H4 (cell line): Measurements from ENCODE around the gene TRERF1. TPM values are rescaled to one million over a fixed set of nuclear protein-coding genes. Genes with fewer than 3 reads are reported as not detected.
A peak's percentile ranks its signal among the peaks of the same experiment; 100 is the strongest.

Source experiments
- DNase-seq: peaks from one replicate; pipeline ENCODE4 v3.0.0-alpha.2; 2015; ENCODE audit warnings: low spot score
- total RNA-seq: library from RNA; depleted of rRNA; stranded (reverse); fragments of >200 nt; shearing (Covaris generic); gene quantifications from 2 replicates; pipeline ENCODE4 v1.2.3, GENCODE V29; 2014

TRERF1 gene
- total RNA-seq, 1 experiment from 2014 or later: 5.2 TPM

DNA sequence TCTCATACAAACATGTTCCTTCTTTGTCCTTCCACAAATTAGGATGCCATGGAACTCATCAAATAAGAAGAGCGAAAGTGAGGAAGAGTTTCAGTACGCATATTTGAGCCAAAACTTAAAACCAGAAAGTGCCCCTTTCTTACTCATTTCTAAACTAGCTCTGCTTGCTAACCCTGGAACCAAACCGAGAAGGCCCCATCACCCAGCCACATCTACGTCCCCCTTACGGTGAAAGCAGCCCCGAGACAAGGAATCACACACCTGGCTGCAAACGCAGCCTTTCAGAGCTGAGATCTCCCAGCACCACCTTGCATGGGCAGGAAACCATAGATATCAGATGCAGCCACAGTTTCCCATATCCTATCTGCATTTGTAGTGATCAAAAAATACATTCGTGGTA, 28.5 kb downstream of the TRERF1 start:
- no peak for DNase-seq

DNA sequence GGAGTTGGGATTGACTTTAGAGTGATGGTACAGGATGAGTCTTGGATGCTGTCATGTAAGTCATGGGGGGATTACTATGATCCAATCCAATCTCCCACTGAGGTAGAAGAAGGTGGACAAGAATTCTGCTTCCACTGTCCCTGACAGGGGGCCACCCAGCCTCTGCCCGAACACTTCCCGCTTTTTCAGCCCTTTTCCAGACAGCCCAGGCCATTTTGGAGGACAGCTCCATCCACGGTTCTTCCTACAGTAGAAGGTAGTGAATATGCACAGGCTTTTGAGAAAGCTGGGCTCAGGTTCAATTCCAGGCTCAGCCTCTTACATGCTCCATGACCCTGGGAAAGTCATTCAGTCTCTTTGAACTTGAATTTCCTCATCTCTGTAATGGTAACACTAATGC, 31.0 kb downstream of the TRERF1 start:
- DNase-seq: no peak

GRCh38 chr6:42419490-42420280, 32.0 kb downstream of the TRERF1 start:
- no peak for DNase-seq

GRCh38 chr6:42418724-42419123, 33.0 kb downstream of the TRERF1 start:
- no peak for DNase-seq

GRCh38 chr6:42417641-42418112, 34.0 kb downstream of the TRERF1 start:
- DNase-seq: peak; percentile 88

DNA sequence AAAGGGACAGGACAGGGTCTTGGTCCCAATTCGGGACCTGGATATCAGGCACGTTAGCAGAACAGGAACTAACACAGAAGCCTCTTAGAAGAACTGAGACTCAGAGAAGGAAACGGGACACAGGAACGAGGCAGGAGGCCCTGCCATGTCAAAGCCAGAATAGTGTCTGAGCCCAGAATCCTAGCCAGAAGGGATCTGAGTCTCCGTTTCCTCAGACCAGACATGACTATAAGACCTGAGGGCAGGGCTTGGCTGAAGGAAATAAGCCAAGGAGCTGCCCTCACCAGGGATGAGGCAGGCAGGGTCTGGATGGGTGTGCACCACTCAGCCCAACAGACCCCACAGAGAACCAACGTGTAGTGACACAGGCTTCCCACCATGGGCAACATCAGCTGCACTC, 40.3 kb downstream of the TRERF1 start:
- DNase-seq: no peak

GRCh38 chr6:42410861-42411260, 40.9 kb downstream of the TRERF1 start:
- no peak for DNase-seq

GRCh38 chr6:42409581-42409980, 42.1 kb downstream of the TRERF1 start:
- DNase-seq: no peak

DNA sequence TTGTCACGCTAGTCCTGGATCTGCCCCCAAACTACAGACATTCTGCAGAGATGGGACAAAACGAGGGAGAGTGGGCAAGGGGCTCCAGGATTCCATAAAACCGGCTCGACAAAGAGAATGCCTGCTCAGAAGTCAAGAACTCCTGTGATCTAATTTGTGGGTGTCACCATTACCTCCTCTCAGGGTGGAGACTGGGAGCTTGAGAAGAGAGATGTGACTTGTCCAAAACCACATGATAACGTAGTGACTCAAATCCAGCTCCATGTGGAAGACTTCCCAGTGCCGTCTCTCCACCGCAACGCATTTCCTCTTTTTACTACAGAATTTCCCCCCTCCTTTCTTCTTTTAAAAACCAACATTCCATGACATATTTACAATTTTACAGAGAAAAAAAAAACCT, 44.3 kb downstream of the TRERF1 start:
- DNase-seq: peak; percentile 85

DNA sequence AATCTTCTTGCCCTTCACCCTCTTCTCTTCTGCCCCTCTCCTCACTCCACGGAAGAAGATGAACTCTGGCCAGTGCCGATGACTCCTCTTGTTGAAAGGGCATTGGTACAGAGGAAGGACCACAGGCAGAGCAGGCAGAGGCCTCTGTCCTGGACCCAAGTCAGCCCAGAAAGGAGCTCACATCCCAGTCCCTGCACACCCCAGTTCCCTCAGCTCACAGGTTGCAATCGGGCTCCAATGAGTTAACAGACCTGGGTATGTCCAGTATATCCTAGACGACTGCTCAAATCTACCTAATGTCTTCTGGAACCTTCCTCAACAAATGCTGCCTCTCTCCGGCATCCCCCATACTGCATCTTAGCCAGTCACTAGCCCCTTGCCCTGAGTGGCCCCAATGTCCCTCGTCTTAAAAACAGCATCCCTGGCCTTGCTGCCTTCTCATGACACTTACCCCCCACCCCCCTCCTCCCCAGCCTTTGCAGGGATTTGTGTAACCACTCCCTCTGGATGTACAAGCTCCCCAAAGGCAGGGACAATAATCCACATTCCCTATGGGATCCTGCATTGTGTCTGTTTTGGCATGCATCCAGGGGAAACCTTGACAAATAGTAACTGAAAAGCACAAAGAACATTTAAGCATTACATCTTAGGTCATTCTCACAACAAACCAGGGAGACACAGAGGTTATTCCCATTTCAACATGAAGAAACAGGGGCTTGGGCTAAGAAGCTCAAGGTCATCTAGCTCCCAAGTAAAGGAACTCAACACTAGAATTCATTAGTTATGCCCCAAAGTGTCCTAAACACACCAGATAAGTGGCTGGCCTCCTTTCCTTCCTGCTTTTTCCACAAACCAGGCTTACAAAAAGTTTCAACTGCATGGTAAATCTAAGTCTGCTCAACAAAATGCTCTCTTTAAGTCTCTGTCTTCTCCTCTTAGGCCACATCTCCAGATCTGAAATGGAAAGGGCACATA, 45.1 kb downstream of the TRERF1 start:
- no peak for DNase-seq

DNA sequence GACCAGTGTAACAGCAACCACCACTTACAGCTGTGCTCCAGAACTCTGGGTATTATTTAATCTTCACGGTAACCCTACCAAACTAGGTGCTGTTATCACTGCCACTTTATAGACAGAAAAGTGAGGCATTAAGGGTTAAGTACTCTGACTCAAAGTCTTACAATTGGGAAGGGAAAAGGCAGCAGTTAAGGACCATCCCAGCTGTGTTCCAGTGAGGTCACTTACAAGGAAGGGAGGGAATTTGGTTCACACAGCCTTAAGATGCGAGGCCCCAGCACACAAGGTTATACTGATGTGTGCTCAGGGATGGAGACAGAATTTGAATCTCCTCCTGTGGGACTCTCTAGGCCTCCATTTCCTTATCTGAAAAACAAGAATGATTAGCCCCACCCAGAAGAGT, 46.7 kb downstream of the TRERF1 start:
- peak; percentile 34 for DNase-seq

DNA sequence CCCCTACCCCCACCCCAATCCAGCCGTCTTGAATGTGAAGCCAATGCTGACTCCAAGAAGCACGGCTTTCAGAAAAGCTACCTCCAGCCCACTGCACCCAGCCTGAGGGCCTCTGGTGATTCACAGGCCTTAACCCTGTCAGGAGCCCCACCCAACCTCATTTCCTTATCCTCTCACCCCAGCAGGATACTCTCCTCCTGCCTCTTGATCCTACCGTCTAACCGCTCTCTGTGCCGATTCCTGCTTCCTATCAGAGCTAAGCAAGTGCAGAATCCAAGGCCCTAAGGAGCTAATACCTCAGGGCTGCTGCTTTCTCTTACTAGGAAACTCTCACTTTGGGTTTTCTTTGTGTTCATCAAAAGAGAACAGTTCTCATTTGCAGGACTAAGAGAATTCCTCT, 47.2 kb downstream of the TRERF1 start:
- DNase-seq: peak; percentile 52

DNA sequence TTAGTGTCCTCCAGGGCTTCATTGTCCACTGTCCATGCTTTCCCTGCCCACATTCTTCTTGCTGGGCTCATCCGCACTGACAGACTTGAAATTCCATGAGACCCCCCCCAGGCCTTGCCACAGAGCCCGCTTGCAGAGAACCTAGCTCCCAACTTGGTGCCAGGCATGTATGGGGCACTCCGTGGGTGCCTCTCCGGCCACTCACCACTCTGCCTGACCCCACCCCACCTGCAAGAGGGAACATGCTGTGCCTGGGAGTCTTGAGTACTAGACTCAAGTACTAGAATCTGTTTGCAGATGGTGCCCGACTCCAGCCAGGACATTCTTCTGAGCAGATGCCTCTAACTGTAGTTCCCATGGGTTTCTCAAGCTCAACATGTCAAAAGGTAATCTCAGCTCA, 47.9 kb downstream of the TRERF1 start:
- no peak for DNase-seq

- DNase-seq: no peak
These were observed 48.3 kb downstream of the TRERF1 start for GRCh38 chr6:42403421-42403820.

- DNase-seq: peak; percentile 39
These were observed 49.5 kb downstream of the TRERF1 start for GRCh38 chr6:42402184-42402583.

GRCh38 chr6:42401613-42401951, 50.1 kb downstream of the TRERF1 start:
- DNase-seq: no peak

- no peak for DNase-seq
These were observed 50.7 kb downstream of the TRERF1 start for GRCh38 chr6:42400886-42401612.

- no peak for DNase-seq
These were observed 51.5 kb downstream of the TRERF1 start for GRCh38 chr6:42400061-42400760.

DNA sequence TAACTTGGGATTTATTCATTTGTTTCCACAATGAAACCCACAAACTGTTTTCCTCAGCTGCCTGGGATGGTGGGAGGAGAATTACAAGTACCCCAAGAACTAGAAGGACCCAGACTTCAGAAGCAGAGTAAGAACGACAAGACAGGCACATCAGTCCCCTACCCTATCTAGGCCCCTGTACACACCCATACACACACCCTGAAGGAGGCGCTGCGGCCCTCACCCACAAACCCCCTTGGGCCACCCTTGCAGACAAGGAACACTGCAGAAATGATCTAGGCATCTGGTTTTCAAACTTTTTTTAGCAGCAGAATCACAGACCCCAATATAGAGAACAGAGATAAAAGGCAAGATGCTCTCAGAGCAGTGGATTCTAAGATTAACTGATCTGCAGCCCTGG, 55.0 kb downstream of the TRERF1 start:
- DNase-seq: no peak

GRCh38 chr6:42394881-42395620, 56.7 kb downstream of the TRERF1 start:
- DNase-seq: no peak

- no peak for DNase-seq
These were observed 57.6 kb downstream of the TRERF1 start for GRCh38 chr6:42394151-42394550.
